Large intestine (tissue), 3 donors: ENCODE results near the gene EXOC4. TPM values are rescaled to one million over a fixed set of nuclear protein-coding genes. Genes with fewer than 3 reads are reported as not detected.

Source experiments
- DNase-seq, 2 donors: peaks; one replicate each; pipeline versions ENCODE4 v3.0.0 to v3.0.0-alpha.2; 2013
- H3K27ac ChIP-seq: one replicate; pipeline ENCODE4 v1.5.1; 2013; ENCODE audit warnings: low read length
- H3K27me3 ChIP-seq: 2 replicates; pipeline ENCODE4 v1.6.1; 2013; ENCODE audit warnings: low read length; ENCODE audit not compliant: control insufficient read depth, insufficient read depth
- H3K36me3 ChIP-seq: 2 replicates; pipeline ENCODE4 v1.6.1; 2013; ENCODE audit warnings: low read length; ENCODE audit not compliant: control insufficient read depth, insufficient read depth
- H3K4me1 ChIP-seq: one replicate; pipeline ENCODE4 v1.6.1; 2013; ENCODE audit warnings: low read length; ENCODE audit not compliant: control insufficient read depth, insufficient read depth
- H3K4me3 ChIP-seq: one replicate; pipeline ENCODE4 v1.5.1; 2013; ENCODE audit warnings: low read length
- H3K9me3 ChIP-seq: one replicate; pipeline ENCODE4 v1.6.1; 2013; ENCODE audit warnings: mild to moderate bottlenecking, low read depth, low read length, moderate library complexity; ENCODE audit not compliant: control insufficient read depth
- WGBS: methylation state at CpG from one replicate; pipeline ENCODE4 v1.1.5; 2013; ENCODE audit warnings: low lambda C conversion rate; ENCODE audit not compliant: insufficient coverage; 5-methylcytosine and 5-hydroxymethylcytosine counted together
- polyA plus RNA-seq: library from polyadenylated mRNA; unstranded; fragments of 120-200 nt; gene quantifications from one replicate; pipeline ENCODE4 v1.2.1, GENCODE V29; 2013

EXOC4 gene
- polyA plus RNA-seq, 1 donor = 45.4 TPM

DNA sequence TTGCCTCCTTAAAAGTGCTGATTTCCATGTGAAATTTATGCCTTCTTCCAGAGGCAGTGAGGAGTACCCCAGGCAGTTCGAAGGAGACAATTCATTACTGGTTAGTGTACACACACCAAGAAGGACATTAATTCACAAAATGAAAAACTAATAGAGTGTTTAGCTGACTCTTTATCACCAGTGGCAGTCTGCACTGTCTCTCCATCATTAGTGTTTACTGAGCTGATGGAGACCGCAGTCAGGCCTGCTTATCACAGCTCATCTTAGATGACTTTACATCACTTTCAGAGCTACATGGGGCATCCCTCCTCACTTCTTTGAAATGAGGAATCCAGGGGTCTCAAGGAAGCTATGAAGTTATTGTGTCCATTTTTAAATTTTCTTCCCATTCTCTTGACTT lies 718.7 kb downstream of the EXOC4 start:
- H3K4me3 ChIP-seq = no peak overlapping the region
- no peaks in the 10 kb centered on the region for H3K36me3 ChIP-seq
- H3K9me3 ChIP-seq = peaks cover 2% of the 10 kb centered on the region
- H3K4me1 ChIP-seq = no peaks in the 10 kb centered on the region
- no peak for DNase-seq
- H3K27me3 ChIP-seq = no peaks in the 10 kb centered on the region
- H3K27ac ChIP-seq = no peak overlapping the region
- 50% methylated on average over 1 of the region's 2 CpGs for WGBS

DNA sequence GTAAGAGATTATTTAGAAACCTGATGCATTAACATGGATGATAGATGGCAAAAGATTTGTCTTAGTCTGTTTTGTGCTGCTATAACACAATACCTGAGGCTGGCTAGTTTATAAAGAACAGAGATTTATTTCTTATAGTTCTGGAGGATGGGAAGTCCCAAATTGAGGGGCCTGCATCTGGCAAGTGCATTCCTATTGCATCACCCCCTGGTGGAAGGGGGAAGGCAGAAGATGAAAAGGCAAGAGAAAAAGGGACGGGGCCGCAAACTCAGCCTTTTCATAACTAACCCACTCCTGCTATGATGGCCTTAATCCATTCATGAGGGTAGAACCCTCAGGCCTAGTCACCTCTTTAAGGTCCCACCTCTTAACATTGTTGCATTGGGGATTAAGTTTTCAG lies 720.8 kb downstream of the EXOC4 start:
- no peak for DNase-seq
- WGBS = no CpG with 5 or more reads among the region's 2 CpGs

DNA sequence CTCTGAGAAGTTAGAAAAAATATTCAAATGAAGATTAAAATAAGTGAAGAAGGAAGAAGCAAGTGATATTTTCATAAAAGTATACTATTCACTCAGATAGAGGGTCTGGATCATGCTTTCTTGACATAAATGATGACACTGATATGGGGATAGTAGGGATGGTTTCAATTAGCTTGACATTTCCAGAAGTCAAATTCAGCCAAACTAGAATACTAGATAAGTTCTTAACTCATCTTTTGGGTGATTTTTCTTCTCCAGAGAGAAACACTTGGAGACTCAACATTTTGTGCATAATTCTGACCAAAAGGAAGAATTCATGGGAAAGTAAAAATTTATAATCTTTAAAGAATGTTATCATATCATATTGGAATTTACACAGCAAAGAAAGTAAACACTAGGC lies 722.3 kb downstream of the EXOC4 start:
- Histone ChIP-seq H3K27ac (no peak overlapping the region), H3K4me1 (no peaks in the 10 kb centered on the region), H3K9me3 (no peaks in the 10 kb centered on the region), H3K27me3 (no peaks in the 10 kb centered on the region), H3K4me3 (no peak overlapping the region), H3K36me3 (no peaks in the 10 kb centered on the region)
- DNase-seq = no peak

More for the DNA sequence above, 720.8 kb downstream of the EXOC4 start:
- no peak overlapping the region for H3K4me3 ChIP-seq
- H3K27me3 ChIP-seq = no peaks in the 10 kb centered on the region
- no peaks in the 10 kb centered on the region for H3K36me3 ChIP-seq
- H3K9me3 ChIP-seq = no peaks in the 10 kb centered on the region
- H3K27ac ChIP-seq = no peak overlapping the region
- no peaks in the 10 kb centered on the region for H3K4me1 ChIP-seq

DNA sequence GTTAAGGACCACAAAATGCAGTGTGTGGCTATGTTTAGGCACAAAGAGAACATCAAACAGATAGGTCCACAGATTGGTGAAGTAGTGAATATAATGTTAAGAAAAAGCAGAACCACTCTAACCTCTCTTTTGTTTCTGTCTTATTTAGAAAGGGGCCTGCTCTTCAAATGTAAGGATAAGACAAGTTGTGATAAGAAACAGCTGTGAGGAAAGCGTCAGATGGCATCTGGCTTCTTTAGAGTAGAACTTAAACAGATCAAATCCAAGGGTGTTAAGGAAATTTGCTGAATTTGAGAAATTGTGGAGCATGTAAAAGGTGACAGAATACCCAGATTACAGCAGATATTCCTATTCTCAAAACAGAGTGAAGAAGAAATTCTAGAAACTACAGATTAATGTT lies 723.3 kb downstream of the EXOC4 start:
- Histone ChIP-seq H3K4me3 (no peak overlapping the region), H3K4me1 (no peaks in the 10 kb centered on the region), H3K9me3 (no peaks in the 10 kb centered on the region), H3K27ac (no peak overlapping the region), H3K27me3 (no peaks in the 10 kb centered on the region), H3K36me3 (no peaks in the 10 kb centered on the region)
- 86% methylated on average over 1 of the region's 1 CpG for WGBS
- no peak for DNase-seq

DNA sequence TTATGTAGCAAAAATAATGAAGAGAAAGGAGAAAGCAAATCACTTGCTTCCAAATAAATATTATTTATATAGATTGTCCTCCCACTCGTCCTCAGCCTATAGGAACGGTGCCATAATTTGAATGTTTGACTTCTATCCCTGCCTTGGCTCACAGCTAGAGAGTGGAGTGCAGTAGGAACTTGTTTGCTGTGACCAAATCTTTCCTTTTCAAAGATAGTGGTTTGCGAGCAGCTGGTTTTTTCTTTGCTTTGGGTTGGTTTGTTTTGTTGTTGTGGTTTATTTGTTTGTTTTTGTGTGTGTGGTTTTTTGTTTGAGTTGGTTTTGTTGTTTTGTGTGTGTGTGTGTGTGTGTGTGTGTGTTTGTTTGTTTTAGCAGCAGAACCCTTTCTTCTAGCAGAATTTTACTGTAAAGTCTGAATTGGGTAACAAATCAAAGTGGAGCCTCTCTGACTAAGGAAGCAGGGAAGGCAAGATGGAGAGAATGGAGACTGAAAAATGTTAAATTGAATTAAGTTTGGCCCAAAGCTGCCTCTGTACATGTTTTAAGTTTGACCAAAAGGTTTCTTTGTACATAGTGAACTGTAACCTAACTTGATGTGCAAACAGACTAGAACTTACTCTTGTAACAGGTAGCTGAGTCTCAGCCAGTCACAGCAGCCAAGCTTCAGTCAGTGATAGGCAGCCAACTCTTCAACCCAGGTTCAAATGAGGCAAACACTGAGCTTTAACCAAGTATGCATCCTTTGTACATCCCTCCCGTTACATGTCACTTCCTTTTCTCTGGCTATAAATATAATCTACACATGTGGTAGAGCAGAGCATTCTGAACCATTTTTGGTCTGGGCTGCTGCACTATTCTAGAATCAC lies 724.8 kb downstream of the EXOC4 start:
- Histone ChIP-seq H3K27me3 (no peaks in the 10 kb centered on the region), H3K9me3 (no peaks in the 10 kb centered on the region), H3K4me1 (no peaks in the 10 kb centered on the region), H3K36me3 (no peaks in the 10 kb centered on the region), H3K27ac (no peak overlapping the region), H3K4me3 (no peak overlapping the region)
- no CpG with 5 or more reads among the region's 4 CpGs for WGBS
- no peak for DNase-seq

DNA sequence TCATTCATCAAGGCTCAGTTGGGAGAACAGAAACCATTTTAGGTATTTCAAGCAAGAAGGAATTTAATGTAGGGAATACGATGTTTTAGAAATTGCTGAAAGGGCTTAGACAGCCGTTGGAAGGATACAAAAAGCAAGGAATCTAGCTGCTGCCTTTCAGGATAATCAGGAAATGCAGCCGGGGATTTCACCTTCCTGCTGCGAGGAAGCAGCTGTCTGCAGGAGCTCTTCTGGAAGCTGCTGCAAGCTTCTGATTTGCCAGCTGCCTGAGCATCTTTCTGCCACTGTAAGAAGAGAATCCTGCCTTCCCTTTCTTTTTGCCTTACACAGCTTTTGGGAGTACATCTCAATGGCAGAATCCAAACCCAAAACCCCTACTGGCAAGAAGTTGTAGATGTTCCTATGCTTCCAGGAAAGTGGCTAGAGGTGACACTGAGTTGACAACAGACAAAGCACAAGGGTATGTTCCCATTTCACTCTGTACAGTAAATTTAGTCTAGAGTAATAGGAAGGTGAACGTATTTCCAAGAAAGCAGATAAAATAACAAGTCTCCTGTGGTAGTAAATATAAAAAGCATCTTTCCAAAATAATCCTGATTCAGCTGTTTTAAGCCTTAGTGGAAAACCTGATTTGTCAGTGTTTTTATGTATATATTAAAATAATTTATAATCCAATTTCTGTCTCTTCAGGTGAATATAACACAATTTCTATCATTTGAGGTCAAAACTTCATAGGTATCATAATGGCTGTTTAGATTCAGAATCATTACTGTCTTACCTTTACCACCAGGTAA lies 725.8 kb downstream of the EXOC4 start:
- Histone ChIP-seq H3K4me3 (no peak overlapping the region), H3K9me3 (no peaks in the 10 kb centered on the region), H3K27ac (no peak overlapping the region), H3K27me3 (no peaks in the 10 kb centered on the region), H3K36me3 (no peaks in the 10 kb centered on the region), H3K4me1 (no peaks in the 10 kb centered on the region)
- DNase-seq = no peak
- WGBS = 54% methylated on average over 2 of the region's 5 CpGs

DNA sequence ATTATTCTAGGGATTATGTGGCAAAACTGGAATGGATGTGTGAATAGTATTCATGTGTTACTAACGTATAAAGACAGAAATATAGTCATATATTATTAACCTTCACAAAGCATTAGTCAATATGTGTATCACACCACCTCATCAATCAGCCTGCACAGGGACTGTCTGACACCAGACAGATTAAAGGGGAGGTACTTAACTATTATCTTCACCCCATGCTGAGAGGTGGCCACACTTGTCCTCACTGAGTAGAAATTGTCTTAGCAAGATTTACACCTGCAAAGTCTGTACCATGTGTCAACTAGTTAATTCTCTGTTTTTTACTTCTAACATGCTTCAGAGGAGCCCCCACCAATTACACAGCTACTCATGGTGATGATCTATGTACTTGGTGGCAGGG lies 727.9 kb downstream of the EXOC4 start:
- WGBS = no CpG with 5 or more reads among the region's 1 CpG
- no peak for DNase-seq
- H3K36me3 ChIP-seq = no peaks in the 10 kb centered on the region

DNA sequence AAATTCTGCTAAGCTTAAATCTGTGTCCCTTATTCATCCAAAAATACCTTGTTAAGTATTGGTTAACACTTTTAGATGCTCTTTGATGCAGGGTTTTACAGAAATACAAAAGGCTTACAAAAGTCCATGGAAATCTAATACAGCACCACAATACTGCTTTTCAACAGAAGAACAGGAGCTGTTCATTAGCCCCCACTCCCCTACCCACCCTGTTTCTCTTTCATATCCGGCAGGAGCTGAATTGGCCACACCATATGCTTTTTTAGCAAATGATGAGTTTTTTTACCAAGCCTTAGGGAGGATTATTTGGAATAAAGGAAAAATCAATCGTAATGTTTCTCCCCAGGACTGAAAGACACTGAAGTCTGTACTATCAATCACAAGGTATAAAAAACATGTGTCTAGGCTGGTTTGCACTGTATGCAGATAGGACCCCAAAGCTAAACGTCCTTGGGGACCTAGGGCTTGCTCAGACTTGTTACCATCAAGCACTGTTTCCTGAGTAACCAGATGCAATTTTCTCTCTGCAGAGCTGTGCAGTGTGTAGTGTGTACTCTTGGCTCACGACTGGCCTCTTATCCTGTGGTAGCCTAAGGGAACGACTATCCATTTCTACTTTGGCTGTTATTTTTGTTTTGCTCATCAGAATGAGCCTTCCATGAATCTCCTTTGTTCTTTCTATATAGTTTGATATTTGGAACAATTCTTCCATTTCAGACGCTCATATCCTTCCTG lies 731.0 kb downstream of the EXOC4 start:
- Histone ChIP-seq H3K9me3 (no peaks in the 10 kb centered on the region), H3K4me1 (no peaks in the 10 kb centered on the region), H3K27me3 (no peaks in the 10 kb centered on the region), H3K27ac (no peak overlapping the region), H3K36me3 (no peaks in the 10 kb centered on the region), H3K4me3 (no peak overlapping the region)
- WGBS = 80% methylated on average over 2 of the region's 6 CpGs
- DNase-seq = no peak

More for the DNA sequence above, 727.9 kb downstream of the EXOC4 start:
- H3K4me3 ChIP-seq = no peak overlapping the region
- H3K27me3 ChIP-seq = no peaks in the 10 kb centered on the region
- H3K4me1 ChIP-seq = no peaks in the 10 kb centered on the region
- H3K27ac ChIP-seq = no peak overlapping the region
- no peaks in the 10 kb centered on the region for H3K9me3 ChIP-seq

DNA sequence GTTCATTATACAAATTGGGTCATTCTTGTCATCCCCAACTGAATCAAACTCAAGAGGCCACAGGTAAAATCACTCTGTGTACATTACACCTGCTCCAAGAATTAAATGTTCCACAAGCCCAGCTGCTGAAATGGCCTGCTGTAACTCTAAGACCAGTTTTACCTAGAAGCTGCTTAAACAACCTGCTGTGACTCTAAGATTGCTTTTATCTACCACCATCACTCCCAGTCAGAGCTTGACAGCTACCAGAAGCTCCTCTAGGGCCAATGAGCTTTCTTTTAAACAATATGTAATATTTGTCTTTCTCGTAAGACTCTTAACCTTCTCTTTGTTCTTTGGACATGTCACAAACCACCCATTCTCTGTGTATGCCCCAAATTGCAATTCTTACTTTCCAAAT lies 732.4 kb downstream of the EXOC4 start:
- Histone ChIP-seq H3K4me1 (no peaks in the 10 kb centered on the region), H3K36me3 (no peaks in the 10 kb centered on the region), H3K27me3 (no peaks in the 10 kb centered on the region), H3K27ac (no peak overlapping the region), H3K9me3 (no peaks in the 10 kb centered on the region), H3K4me3 (no peak overlapping the region)
- WGBS = 100% methylated on average over 1 of the region's 1 CpG
- DNase-seq = no peak

DNA sequence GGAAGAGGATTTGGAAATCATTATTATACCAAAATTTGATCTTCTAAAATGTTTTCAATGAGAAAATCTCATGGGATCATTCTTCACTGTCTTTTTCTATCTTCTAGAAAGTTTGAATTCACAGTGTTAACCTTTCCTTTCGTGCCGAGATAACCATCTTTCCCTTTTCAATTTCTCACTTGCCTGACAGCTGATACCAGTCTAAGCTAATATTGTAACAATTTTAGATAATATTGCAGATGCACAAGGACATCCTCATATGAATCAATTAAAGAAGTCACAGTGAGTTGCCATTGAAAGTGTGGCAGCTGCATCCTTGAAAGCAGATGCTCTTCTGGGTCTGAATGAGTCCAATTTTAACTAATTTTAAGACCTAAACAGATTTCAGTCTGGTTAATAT lies 734.7 kb downstream of the EXOC4 start:
- Histone ChIP-seq H3K4me1 (no peaks in the 10 kb centered on the region), H3K9me3 (no peaks in the 10 kb centered on the region), H3K36me3 (no peaks in the 10 kb centered on the region), H3K4me3 (no peak overlapping the region), H3K27me3 (no peaks in the 10 kb centered on the region), H3K27ac (no peak overlapping the region)
- DNase-seq = no peak
- WGBS = no CpG with 5 or more reads among the region's 2 CpGs
